GM23248 (cell line): ENCODE data around the gene TAF1C.

Experiments used
- EZH2 ChIP-seq: fragments of 200-600 bp; sonication (generic); IDR thresholded peaks from 2 replicates; pipeline ENCODE4 v1.6.1; 2018; ENCODE audit warnings: antibody characterized with exemption, mild to moderate bottlenecking; ENCODE audit not compliant: insufficient read depth, poor library complexity, severe bottlenecking
- EZH2phosphoT487 ChIP-seq: fragments of 200-600 bp; sonication (generic); IDR thresholded peaks from 2 replicates; pipeline ENCODE4 v1.6.1; 2018; ENCODE audit warnings: antibody characterized with exemption, moderate library complexity, mild to moderate bottlenecking, low read depth; ENCODE audit not compliant: insufficient read depth

- TF ChIP-seq EZH2 (no peak), EZH2phosphoT487 (no peak)
Measured at GRCh38 chr16:84136331-84137125, 50.3 kb downstream of the TAF1C start.
